GM21515 (cell line): ENCODE data around the gene TAS2R42.

Experiments used
- ATAC-seq: cut with Tn5 transposase; IDR thresholded peaks from one replicate; pipeline ENCODE4 v1.9.1; 2021; ENCODE audit not compliant: unreplicated experiment

Gene TAS2R42

GRCh38 chr12:11147420-11147819, 39.3 kb downstream of the TAS2R42 start:
- no peak for ATAC-seq

- no peak for ATAC-seq
These were observed 42.4 kb downstream of the TAS2R42 start for GRCh38 chr12:11144297-11144696.

- no peak for ATAC-seq
These were observed 43.4 kb downstream of the TAS2R42 start for GRCh38 chr12:11143352-11143751.

- no peak for ATAC-seq
These were observed 50.7 kb downstream of the TAS2R42 start for GRCh38 chr12:11136075-11136474.
